GM19395 (cell line): ENCODE measurements around the gene TCF21.
"Not testable (repeated sequence)": the region's sequence is repeated elsewhere in the genome, so short reads cannot be mapped to it uniquely, and the experiment has no call there.

ENCODE experiments used
- ATAC-seq: cut with Tn5 transposase; IDR thresholded peaks from one replicate; pipeline ENCODE4 v1.9.1; 2021; ENCODE audit warnings: mild to moderate bottlenecking, moderate library complexity; ENCODE audit not compliant: unreplicated experiment

Gene TCF21

GRCh38 chr6:133921249-133921859, 32.4 kb downstream of the TCF21 start:
- peak; percentile 58 for ATAC-seq

- ATAC-seq = peak; percentile 89
Measured at GRCh38 chr6:133923938-133924593, 35.2 kb downstream of the TCF21 start.

- ATAC-seq = not testable (repeated sequence)
Measured at GRCh38 chr6:133931221-133931620, 42.3 kb downstream of the TCF21 start.

- not testable (repeated sequence) for ATAC-seq
Measured at GRCh38 chr6:133936352-133936751, 47.4 kb downstream of the TCF21 start.

GRCh38 chr6:133937909-133938308, 49.0 kb downstream of the TCF21 start:
- no peak for ATAC-seq

GRCh38 chr6:133938533-133938932, 49.6 kb downstream of the TCF21 start:
- no peak for ATAC-seq

GRCh38 chr6:133939778-133940667, 51.1 kb downstream of the TCF21 start:
- ATAC-seq = no peak
